Loucy (cell line): Measurements from ENCODE around the gene SYT13.

Experiments
- H2AFZ ChIP-seq: fragments of 200-600 bp; sonication (generic); 2 replicates; pipeline ENCODE4 v1.6.0; 2016; ENCODE audit warnings: antibody characterized with exemption, mild to moderate bottlenecking, low read length, moderate library complexity
- H3F3A ChIP-seq: fragments of 200-600 bp; 2 replicates; pipeline ENCODE4 v1.6.0; 2016; ENCODE audit warnings: antibody characterized with exemption, low read depth, mild to moderate bottlenecking
- H3K27me3 ChIP-seq: fragments of 200-600 bp; sonication (generic); 2 replicates; pipeline ENCODE4 v1.6.1; 2014; ENCODE audit warnings: low read length, mild to moderate bottlenecking; ENCODE audit not compliant: insufficient read depth, poor library complexity, severe bottlenecking
- H3K36me3 ChIP-seq: fragments of 200-600 bp; sonication (generic); 2 replicates; pipeline ENCODE4 v1.6.1; 2016; ENCODE audit warnings: low read length; ENCODE audit not compliant: insufficient read depth
- H3K4me1 ChIP-seq: fragments of 200-600 bp; sonication (generic); 2 replicates; pipeline ENCODE4 v1.5.1; 2014; ENCODE audit warnings: low read length, mild to moderate bottlenecking; ENCODE audit not compliant: insufficient read depth, poor library complexity, severe bottlenecking
- H3K4me2 ChIP-seq: fragments of 200-600 bp; sonication (generic); 2 replicates; pipeline ENCODE4 v1.6.0; 2014; ENCODE audit warnings: antibody characterized with exemption, low read length, low read depth, mild to moderate bottlenecking; ENCODE audit not compliant: poor library complexity, severe bottlenecking
- H3K4me3 ChIP-seq: fragments of 200-600 bp; sonication (generic); 2 replicates; pipeline ENCODE4 v1.5.1; 2014; ENCODE audit warnings: low read length, mild to moderate bottlenecking, mixed read lengths; ENCODE audit not compliant: poor library complexity, severe bottlenecking
- H3K79me2 ChIP-seq: fragments of 200-600 bp; sonication (generic); 2 replicates; pipeline ENCODE4 v1.6.1; 2014; ENCODE audit warnings: low read length; ENCODE audit not compliant: insufficient read depth
- H3K9ac ChIP-seq: fragments of 200-600 bp; sonication (generic); 2 replicates; pipeline ENCODE4 v1.6.0; 2014; ENCODE audit warnings: mild to moderate bottlenecking, low read depth, low read length, moderate library complexity; ENCODE audit not compliant: poor library complexity, severe bottlenecking
- H3K9me2 ChIP-seq: fragments of 200-600 bp; sonication (generic); replicated peaks from 2 replicates; pipeline ENCODE4 v1.6.1; 2016; ENCODE audit warnings: low read depth, low read length, mixed read lengths
- H3K9me3 ChIP-seq: fragments of 200-600 bp; sonication (generic); 2 replicates; pipeline ENCODE4 v1.6.1; 2014; ENCODE audit warnings: mild to moderate bottlenecking, antibody characterized with exemption, low read length, low read depth; ENCODE audit not compliant: insufficient read depth
- H4K20me1 ChIP-seq: fragments of 200-600 bp; sonication (generic); 2 replicates; pipeline ENCODE4 v1.6.0; 2014; ENCODE audit warnings: antibody characterized with exemption, low read length, mild to moderate bottlenecking; ENCODE audit not compliant: insufficient read depth, poor library complexity, severe bottlenecking
- CTCF ChIP-seq: fragments of 200-600 bp; sonication (generic); conservative IDR thresholded peaks from 2 replicates; pipeline ENCODE4 v1.5.1; 2014; ENCODE audit warnings: mild to moderate bottlenecking, antibody characterized with exemption, low read length
- EZH2phosphoT487 ChIP-seq: fragments of 200-600 bp; IDR thresholded peaks from 2 replicates; pipeline ENCODE4 v1.6.1; 2018; ENCODE audit warnings: antibody characterized with exemption, mild to moderate bottlenecking, moderate library complexity, borderline replicate concordance

SYT13 gene

GRCh38 chr11:45225961-45226871 lies 59.9 kb downstream of the SYT13 start:
- H3K9ac ChIP-seq, result no peak overlapping the region
- peaks cover 12% of the 10 kb centered on the region; the same call in 1 of the 2 replicates for H3F3A ChIP-seq
- H3K9me2 ChIP-seq, result no peaks in the 10 kb centered on the region
- H3K79me2 ChIP-seq, result no peaks in the 10 kb centered on the region
- no peaks in the 10 kb centered on the region for H3K27me3 ChIP-seq
- TF ChIP-seq CTCF, result no peak
- TF ChIP-seq EZH2phosphoT487, result no peak
- H4K20me1 ChIP-seq, result no peaks in the 10 kb centered on the region
- no peak overlapping the region for H3K4me2 ChIP-seq
- H3K36me3 ChIP-seq, result peaks cover 48% of the 10 kb centered on the region; the same call in 1 of the 2 replicates
- no peaks in the 10 kb centered on the region for H3K9me3 ChIP-seq
- peaks cover 30% of the 10 kb centered on the region for H3K4me1 ChIP-seq
- H3K4me3 ChIP-seq, result no peak overlapping the region
- no peak overlapping the region for H2AFZ ChIP-seq

GRCh38 chr11:45225277-45225676 lies 60.9 kb downstream of the SYT13 start:
- H3K79me2 ChIP-seq, result no peaks in the 10 kb centered on the region
- H3K9ac ChIP-seq, result no peak overlapping the region
- peaks cover 56% of the 10 kb centered on the region; the same call in 1 of the 2 replicates for H3K36me3 ChIP-seq
- peaks cover 20% of the 10 kb centered on the region for H3K4me1 ChIP-seq
- H3K9me3 ChIP-seq, result no peaks in the 10 kb centered on the region
- no peak overlapping the region for H3K4me3 ChIP-seq
- H3K9me2 ChIP-seq, result no peaks in the 10 kb centered on the region
- TF ChIP-seq CTCF (no peak), EZH2phosphoT487 (no peak)
- H4K20me1 ChIP-seq, result no peaks in the 10 kb centered on the region
- H3F3A ChIP-seq, result peaks cover 12% of the 10 kb centered on the region; the same call in 1 of the 2 replicates
- no peak overlapping the region for H2AFZ ChIP-seq
- H3K27me3 ChIP-seq, result no peaks in the 10 kb centered on the region
- no peak overlapping the region for H3K4me2 ChIP-seq

- Histone ChIP-seq H3K79me2 (no peaks in the 10 kb centered on the region), H3K9me2 (no peaks in the 10 kb centered on the region), H2AFZ (no peak overlapping the region), H3K4me2 (no peak overlapping the region), H3F3A (peaks cover 11% of the 10 kb centered on the region; the same call in 1 of the 2 replicates), H3K9me3 (no peaks in the 10 kb centered on the region), H3K9ac (no peak overlapping the region), H4K20me1 (no peaks in the 10 kb centered on the region), H3K4me3 (no peak overlapping the region), H3K27me3 (no peaks in the 10 kb centered on the region), H3K4me1 (peaks cover 16% of the 10 kb centered on the region), H3K36me3 (peaks cover 59% of the 10 kb centered on the region; the same call in 1 of the 2 replicates)
- TF ChIP-seq CTCF, result no peak
- no peak for TF ChIP-seq EZH2phosphoT487
Measured at GRCh38 chr11:45224766-45225165, 61.4 kb downstream of the SYT13 start.
